ENCODE data around the gene TARBP2. TPM values are rescaled to one million over a fixed set of nuclear protein-coding genes. Genes with fewer than 3 reads are reported as not detected.

The TARBP2 gene
- total and polyA plus RNA-seq, 10 donors: 25.9 to 57.1 (median 36.1) TPM

GRCh38 chr12:53453953-53454640, 47.0 kb upstream of the TARBP2 start:
- H3K9me3 ChIP-seq: no peaks in the 10 kb centered on the region
- no peaks in the 10 kb centered on the region for H3K27me3 ChIP-seq (replicated peaks in 1 of 7)
- TF ChIP-seq CTCF (IDR thresholded peaks at IDR 0.05 in 8 of 11, conservative IDR thresholded peaks at IDR 0.05 in 3 of 11): no peak
- no peak for TF ChIP-seq POLR2A (IDR thresholded peaks at IDR 0.05)
- no peak for TF ChIP-seq POLR2AphosphoS5 (IDR thresholded peaks at IDR 0.05)
- H3K36me3 ChIP-seq: peaks cover 10 to 70% (median 50%) of the 10 kb centered on the region in 6 donors
- H3K4me1 ChIP-seq: peaks cover 25 to 64% (median 40%) of the 10 kb centered on the region in 6 donors
- H3K4me3 ChIP-seq: peak overlapping the region in 6 of 8 donors; percentile 9 to 83 (median 69)
- no peak for DNase-seq
- H3K27ac ChIP-seq: peak overlapping the region in 5 of 8 donors; percentile 41 to 97 (median 97)
- intact Hi-C loops (cut with DNase I; ENCODE audit: low total_unique reads): loop anchor here (10.0 kb wide), 1 partner anchor 51 kb away; the partner anchor contains the start of genes NPFF and TARBP2
- 35 to 47% (median 44%) methylated on average over 6 of the region's 6 CpGs for WGBS, 5 donors

- 61 to 83% (median 72%) methylated on average over 3 of the region's 3 CpGs for WGBS, 5 donors
- intact Hi-C loops (cut with DNase I; ENCODE audit: low total_unique reads): loop anchor here (10.0 kb wide), 1 partner anchor 50 kb away; the partner anchor contains the start of genes NPFF and TARBP2
- H3K36me3 ChIP-seq: peaks cover 10 to 70% (median 55%) of the 10 kb centered on the region in 6 donors
Observed at GRCh38 chr12:53454707-53455106, 46.4 kb upstream of the TARBP2 start.

GRCh38 chr12:53456654-53457366, 44.3 kb upstream of the TARBP2 start:
- DNase-seq: no peak
- TF ChIP-seq CTCF (IDR thresholded peaks at IDR 0.05 in 8 of 11, conservative IDR thresholded peaks at IDR 0.05 in 3 of 11) (no peak), POLR2A (IDR thresholded peaks at IDR 0.05) (no peak), POLR2AphosphoS5 (IDR thresholded peaks at IDR 0.05) (no peak)
- Histone ChIP-seq H3K4me3 (no peak overlapping the region), H3K9me3 (no peaks in the 10 kb centered on the region), H3K36me3 (peaks cover 15 to 86% (median 76%) of the 10 kb centered on the region in 6 donors), H3K27me3 (replicated peaks in 1 of 7) (no peaks in the 10 kb centered on the region), H3K4me1 (peaks cover 25 to 79% (median 45%) of the 10 kb centered on the region in 6 donors), H3K27ac (no peak overlapping the region)
- intact Hi-C loops (cut with DNase I; ENCODE audit: low total_unique reads): loop anchor here (10.0 kb wide), 1 partner anchor 48 kb away; the partner anchor contains the start of genes NPFF and TARBP2
- 78 to 88% (median 84%) methylated on average over 6 of the region's 6 CpGs for WGBS, 5 donors

More at GRCh38 chr12:53454707-53455106, 46.4 kb upstream of the TARBP2 start:
- no peak for DNase-seq
- Histone ChIP-seq H3K4me1 (peaks cover 25 to 70% (median 42%) of the 10 kb centered on the region in 6 donors), H3K27ac (peak overlapping the region in 4 of 8 donors; percentile 41 to 97 (median 97)), H3K27me3 (replicated peaks in 1 of 7) (no peaks in the 10 kb centered on the region), H3K9me3 (no peaks in the 10 kb centered on the region), H3K4me3 (peak overlapping the region in 1 of 8 donors; percentile 83)
- TF ChIP-seq POLR2A (IDR thresholded peaks at IDR 0.05): no peak
- no peak for TF ChIP-seq CTCF (IDR thresholded peaks at IDR 0.05 in 8 of 11, conservative IDR thresholded peaks at IDR 0.05 in 3 of 11)
- TF ChIP-seq POLR2AphosphoS5 (IDR thresholded peaks at IDR 0.05): no peak

Data from spleen (tissue), 11 donors.